Fibroblast of lung (primary cell): Measurements from ENCODE around the gene ZSWIM5.

Experiments used
- CTCF ChIP-seq, 2 donors: IDR thresholded peaks in 1 of 2; conservative IDR thresholded peaks in 1 of 2; 1 replicate in 1 of 2; 2 replicates in 1 of 2; pipeline ENCODE4 v1.5.1; 2011 to 2012; ENCODE audit warnings: low read length in 2 of 2, control low read depth in 1 of 2, inconsistent platforms in 1 of 2, low read depth in 1 of 2, mild to moderate bottlenecking in 1 of 2
- EZH2 ChIP-seq: IDR thresholded peaks from 2 replicates; pipeline ENCODE4 v1.5.1; 2012; ENCODE audit warnings: low read length, control low read depth, mild to moderate bottlenecking; ENCODE audit errors: missing control alignments

GRCh38 chr1:45016090-45016697, 190.2 kb downstream of the ZSWIM5 start:
- TF ChIP-seq CTCF (conservative IDR thresholded peaks at IDR 0.05 in 1 of 2, IDR thresholded peaks at IDR 0.05 in 1 of 2; ENCODE audit: low read depth in 1 of 2, low read length in 2 of 2) (no peak), EZH2 (no peak)
